CD4-positive, alpha-beta T cell treated with Interleukin-6 at 100 ng/mL for 8 hours (primary cell): ENCODE results near the gene KCTD2.
"Not testable (repeated sequence)": the region's sequence is repeated elsewhere in the genome, so short reads cannot be mapped to it uniquely, and the experiment has no call there.

Source experiments
- DNase-seq: peaks from one replicate; pipeline ENCODE4 v3.0.0-alpha.2; 2020; ENCODE audit warnings: mixed read lengths, low spot score

KCTD2 gene

DNA sequence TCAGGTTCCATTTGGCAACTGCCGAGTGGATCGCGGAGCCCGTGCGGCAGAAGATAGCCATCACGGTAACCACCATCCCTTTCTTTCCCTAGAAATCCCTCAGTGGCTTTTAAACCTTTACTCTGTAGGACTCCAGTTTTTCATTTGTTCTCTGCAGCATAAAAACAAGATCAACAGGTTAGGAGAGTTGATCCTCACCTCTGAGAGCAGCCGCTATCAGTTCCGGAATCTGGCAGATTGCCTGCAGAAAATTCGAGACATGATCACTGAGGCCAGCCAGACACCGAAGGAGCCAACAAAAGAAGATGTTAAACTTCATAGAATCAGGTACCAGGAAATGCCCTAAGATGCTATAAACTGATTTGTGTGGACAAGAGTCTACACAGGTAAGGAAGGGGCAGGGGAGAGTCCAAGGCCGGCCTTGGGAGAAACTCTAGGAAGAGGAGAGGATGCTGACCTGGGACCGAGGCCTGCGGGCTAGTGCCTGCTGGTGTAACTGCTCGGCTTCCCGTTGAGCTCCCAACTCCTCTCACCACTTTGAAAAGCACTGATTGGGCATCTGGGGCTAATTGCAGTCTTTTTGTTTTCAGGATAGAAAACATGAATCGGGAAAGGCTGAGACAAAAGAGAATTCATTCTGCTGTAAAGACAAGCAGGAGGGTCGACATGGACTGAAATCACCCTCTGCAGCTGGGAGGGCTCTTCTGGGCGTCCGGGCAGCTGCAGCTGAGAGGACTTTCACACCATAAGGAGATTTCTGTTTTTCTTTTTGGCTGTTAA lies 26.5 kb upstream of the KCTD2 start:
- DNase-seq = no peak

DNA sequence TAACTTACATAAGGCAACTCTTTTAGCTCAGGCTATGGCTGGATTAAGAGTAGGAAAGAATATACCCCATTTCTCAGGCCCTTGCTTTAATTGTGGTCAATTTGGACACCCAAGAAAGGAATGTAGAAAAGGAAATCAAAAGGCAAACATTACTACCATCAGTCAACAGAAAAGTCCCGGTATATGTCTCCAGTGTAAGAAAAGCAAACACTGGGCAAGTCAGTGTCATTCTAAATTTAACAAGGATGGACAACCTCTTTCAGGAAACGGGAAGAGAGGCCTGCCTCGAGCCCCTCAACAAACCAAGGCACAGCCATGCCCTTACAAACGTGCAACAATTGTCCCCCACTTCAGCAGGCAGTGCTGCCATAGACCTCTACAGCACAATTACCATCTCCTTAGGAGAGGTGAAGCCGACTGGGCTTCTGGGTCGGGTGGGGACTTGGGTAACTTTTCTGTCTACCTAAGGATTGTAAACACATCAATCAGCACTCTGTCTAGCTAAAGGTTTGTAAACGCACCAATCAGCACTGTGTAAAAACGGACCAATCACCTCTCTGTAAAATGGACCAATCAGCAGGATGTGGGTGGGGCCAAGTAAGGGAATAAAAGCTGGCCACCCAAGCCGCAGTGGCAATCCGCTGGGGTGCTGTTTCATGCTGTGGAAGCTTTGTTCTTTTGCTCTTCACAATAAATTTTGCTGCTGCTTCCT lies 22.2 kb upstream of the KCTD2 start:
- DNase-seq = no peak

DNA sequence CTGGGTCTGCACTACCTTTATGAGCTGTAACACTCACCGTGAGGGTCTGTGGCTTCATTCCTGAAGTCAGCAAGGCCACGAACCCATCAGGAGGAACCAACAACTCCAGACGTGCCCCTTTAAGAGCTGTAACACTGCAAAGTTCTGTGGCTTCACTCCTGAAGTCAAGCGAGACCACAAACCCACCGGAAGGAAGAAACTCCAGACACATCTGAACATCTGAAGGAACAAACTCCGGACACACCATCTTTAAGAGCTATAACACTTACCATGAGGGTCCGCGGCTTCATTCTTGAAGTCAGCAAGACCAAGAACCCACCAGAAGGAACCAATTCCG lies 21.7 kb upstream of the KCTD2 start:
- DNase-seq = not testable (repeated sequence)

DNA sequence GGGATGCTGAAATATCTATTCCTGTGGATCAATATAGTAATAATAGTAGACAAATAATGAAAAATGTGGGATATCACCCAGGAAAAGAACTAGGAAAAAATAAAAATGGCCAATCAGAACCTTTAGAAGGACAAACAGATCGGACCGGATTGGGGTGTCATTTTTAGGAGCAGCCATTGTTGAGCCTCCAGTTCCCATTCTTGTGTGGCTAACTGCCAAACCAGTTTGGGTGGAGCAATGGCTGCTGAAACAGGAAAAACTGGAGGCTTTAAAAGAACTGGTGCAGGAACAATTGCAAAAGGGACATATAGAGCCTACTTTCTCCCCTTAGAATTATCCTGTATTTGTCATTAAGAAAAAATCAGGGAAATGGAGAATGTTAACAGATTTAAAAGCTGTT lies 20.4 kb upstream of the KCTD2 start:
- DNase-seq = not testable (repeated sequence)

DNA sequence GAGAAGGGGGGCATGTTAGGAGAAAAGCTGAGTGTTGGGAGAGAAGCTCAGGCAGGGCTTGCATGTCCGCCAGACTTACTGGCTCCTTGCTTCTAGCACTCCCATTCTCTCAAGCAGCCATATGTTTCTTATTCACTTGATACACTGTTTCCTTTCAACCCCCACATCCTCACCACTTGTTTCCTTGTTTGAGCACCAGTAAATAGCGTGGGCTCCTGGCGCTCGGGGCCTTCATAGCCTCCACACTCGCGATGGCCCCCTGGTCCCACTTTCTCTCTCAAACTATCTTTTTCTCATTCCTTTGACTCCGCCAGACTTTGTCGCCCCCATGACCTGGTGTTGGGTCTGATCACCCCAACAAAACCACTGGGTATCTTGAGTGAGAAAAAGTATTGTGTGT lies 16.9 kb upstream of the KCTD2 start:
- no peak for DNase-seq

DNA sequence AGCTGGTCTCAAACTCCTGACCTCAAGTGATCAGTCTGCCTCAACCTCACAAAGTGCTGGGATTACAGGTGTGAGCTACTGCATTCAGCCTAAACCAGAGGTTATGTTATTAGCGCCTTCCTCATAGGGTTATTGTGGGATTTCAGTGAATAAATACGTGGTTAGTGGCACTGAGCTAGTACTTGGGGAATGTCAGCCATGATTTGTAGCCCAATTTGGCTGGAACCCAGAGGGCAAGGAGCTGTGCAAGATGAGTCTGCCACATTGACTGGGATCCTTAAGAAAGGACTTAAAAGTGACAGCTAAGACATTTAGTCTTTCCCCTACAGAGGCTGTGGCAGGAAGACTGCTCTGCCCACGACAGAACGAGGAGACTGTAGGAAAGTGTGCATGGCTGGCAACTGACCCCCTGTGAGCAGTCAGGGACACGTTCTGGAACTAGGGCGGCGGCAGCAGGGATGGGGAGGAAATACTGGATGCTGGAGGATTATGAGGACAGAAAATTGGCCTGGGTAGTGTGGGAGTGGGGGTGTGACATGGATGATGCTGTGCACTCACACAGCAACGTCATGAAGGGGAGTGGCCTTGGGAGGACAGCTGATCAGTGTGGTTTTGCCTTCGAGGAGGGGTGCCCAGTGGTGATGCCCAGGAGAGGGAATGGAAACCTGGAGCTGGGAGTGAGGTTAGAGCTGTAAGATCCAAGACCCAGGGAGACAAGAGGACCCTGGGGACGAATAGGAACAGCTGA lies 14.9 kb upstream of the KCTD2 start:
- DNase-seq = peak; percentile 51

DNA sequence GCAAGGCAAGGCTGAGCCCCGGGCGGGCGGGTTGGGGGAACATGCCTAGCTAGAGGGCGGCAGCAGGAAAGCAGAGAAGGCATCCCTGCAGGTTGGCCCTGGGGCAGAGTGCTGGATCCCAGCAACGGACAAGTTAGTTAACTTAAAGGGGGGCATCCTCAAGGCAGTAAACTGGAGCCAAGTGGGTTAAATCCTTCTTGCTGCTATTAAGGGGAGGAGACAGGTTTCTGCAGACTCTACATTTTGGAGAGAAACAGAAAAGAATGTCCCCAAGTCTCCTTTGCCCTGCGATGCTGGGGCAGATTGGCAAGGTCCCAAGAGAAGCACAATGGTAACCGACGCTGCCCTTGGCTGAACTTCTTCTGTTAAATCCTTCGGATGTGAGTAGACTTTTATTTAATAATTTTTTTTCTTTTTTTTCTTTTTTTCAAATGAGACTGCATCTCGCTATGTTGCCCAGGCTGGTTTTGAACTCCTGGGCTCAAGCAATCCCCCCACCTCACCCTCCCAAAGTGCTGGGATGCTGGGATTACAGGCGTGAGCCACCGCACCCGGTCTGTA lies 14.2 kb upstream of the KCTD2 start:
- no peak for DNase-seq

DNA sequence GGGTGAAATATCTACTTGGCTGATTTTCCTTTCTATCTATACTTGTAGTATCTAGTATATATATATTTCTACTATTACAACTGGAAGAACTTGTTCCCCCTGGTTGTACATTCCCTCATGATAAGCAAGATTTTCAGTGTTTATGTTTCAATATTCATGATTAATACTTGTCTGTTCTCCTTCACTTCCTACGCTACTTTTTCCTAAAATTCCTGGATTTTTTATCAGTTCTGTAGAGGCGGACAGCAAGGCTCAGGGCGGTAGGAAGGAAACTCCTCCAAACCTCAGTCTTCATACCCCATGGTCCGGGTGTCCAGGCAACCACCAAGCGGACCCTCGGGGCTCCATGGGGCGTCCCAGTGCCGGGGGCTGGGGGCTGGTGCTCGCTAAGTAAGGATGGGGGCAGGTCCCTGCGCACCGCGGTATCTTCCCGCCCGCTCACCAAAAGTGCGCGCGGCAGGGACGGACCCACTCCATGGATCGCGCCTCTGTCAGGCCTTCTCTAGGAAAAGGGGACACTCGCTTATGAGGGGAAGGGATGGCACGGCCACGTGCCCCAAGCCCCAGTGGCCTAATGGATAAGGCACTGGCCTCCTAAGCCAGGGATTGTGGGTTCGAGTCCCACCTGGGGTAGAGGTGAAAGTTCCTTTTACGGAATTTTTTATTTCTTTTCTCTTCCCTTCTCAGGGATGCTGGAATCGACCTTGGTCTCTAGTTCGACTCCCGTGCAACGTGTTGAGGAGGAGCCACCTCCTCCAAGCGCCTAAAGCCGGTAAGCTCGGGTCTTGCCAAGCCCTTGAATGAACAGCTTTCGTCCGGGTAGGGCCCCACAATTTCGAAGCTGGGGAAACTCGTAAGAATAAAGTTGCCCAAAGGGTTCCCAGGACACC lies 13.4 kb upstream of the KCTD2 start:
- DNase-seq = peak; percentile 75

DNA sequence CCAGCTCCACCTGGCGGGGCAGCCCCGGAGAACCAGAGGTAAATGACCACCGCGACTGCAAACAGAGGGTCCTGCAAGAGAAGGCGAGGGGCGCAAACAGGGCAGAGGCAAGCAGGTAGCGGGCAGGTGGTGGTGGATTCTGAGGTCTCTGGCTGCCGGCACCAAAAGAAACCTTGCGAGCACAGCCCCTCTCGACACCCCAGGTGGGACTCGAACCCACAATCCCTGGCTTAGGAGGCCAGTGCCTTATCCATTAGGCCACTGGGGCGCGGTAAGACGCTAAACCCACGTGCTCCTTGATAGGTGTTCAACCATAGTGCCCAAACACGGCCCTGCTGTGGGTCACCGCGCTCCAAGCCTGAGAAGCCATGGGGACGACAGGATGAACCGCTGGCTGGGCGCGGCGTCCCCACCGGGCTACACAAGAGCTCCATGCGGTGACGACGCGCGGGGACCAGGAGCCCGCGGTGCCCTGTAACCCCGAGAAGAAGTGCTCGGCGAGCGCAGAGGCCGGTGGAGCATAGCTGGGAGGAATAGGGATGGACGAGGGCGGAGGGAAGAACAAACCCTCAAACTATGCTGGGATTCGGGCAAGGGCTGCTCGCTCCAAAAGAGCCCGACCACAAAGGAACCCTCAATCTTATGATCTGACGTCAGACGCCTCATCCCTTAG lies 12.7 kb upstream of the KCTD2 start:
- DNase-seq = peak; percentile 80

DNA sequence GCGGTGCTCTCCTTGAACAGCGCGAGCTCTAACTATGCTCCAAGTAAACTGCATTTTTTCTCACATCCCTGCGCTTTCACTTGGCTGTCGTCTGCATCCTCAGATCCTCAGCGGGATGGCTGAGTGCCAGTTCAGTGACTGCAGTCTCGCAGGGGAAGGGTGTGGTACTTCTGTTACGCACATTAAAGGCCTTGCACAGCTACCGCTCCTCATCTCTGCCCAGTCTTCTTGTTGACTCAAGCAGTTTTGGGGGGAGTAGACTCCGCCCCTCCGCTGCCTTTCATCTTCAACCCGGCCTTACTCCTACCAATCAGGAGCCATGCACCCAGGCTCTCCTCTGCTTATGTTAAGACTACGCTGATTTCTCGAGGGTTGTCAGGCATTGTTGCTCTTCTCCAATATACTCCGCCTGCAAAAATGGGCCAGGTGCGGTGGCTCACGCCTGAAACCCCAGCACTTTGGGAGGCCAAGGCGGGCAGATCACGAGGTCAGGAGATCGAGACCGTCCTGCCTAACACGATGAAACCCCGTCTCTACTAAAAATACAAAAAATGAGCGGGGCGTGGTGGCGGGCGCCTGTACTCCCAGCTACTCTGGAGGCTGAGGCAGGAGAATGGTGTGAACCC lies 10.3 kb upstream of the KCTD2 start:
- DNase-seq = peak; percentile 95

DNA sequence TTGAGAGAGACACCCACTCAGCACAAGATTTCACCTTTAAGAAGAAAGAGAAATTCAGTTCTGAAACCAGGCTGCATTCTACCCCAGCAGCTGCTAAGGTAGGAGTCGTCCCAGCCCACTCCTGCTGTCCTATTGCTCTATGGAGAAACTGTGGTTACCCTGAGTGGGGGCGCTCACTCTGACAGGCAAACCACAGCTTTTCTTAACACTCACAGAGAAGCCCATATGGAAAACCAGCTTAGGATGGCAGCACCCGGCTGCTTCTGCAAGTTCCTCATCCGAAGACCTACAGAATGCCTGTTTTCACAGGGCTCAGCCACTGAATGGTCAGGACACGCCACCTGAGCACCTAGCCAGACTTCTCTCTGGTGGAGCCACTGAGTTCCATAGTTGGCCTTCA lies 7.8 kb upstream of the KCTD2 start:
- no peak for DNase-seq

DNA sequence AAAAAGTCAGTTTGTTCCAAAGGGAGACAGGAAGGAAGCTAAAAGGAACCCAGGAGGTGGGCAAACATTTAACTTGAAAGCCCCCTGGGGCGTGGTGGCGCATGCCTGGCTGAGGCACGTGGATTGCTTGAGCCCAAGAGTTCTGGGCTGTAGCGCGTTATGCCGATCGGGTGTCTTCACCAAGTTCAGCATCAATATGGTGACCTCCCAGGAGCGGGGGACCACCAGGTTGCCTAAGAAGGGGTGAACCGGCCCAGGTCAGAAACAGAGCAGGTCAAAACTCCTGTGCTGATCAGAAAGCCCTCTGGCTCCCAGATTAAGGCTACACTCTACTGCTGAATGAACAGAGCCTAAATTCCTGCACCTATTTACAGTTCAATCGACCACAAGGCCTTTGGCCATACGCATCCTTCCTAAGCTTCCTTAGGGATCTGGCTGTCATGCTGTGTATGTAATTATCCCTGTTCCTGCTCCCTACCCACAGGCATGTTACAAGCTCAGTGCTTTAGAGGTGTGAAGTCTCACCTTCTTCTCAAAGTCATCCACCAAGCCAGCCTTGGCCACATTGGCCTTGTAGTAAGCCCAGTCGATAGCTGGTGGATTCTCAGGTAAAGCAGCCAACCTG lies 5.3 kb upstream of the KCTD2 start:
- DNase-seq = no peak

DNA sequence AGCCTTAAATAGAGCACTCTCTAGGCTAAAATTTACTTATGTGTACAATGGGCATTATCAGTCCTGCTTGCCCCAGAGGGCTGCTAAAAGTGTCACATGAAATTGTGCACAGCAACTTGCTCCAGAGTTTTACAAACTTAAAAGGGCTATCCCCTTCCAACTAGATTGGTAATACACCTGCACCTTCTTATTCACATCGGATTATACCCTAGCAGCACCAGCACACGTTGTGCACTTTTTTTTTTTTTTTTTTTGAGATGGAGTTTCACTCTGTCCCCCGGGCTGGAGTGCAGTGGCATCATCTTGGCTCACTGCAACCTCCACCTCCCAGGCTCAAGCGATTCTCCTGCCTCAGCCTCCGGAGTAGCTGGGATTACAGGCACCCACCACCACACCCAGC lies 3.2 kb upstream of the KCTD2 start:
- DNase-seq = not testable (repeated sequence)

DNA sequence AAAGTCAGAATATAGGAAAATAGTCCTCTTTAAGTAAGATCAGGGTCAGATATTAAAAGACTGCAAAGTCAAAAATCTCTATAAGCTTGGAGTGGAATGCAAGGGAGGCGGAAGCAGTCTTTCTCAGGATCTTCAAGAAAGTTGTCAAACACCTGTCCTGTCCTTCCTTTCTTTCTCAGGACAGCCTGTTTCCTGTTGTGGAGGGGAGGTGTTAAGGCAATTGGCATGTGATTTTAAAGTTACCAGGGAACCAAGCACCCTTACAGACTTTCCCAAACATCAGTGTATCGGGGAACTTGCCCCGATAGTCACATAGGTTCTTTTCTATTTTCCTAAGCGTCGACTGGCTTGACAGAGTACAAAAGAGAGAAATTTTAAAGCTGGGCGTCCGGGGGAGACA lies 2.3 kb upstream of the KCTD2 start:
- no peak for DNase-seq

DNA sequence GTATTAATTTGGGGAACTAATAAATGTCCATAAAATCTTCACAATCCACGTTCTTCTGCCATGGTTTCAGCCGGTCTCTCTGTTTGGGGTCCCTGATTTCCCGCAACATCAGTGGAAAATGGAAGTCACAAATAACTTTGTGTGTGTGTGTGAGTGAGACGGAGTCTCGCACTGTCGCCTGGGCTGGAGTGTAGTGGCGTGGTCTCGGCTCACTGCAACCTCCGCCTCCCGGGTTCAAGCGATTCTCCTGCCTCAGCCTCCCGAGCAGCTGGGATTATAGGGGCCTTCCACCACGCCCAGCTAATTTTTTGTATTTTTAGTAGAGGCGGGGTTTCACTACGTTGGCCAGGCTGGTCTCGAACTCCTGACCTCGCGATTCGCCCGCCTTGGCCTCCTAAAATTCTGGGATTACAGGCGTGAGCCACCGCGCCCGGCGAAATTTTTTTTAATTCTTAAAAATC lies 1.0 kb upstream of the KCTD2 start:
- not testable (repeated sequence) for DNase-seq

DNA sequence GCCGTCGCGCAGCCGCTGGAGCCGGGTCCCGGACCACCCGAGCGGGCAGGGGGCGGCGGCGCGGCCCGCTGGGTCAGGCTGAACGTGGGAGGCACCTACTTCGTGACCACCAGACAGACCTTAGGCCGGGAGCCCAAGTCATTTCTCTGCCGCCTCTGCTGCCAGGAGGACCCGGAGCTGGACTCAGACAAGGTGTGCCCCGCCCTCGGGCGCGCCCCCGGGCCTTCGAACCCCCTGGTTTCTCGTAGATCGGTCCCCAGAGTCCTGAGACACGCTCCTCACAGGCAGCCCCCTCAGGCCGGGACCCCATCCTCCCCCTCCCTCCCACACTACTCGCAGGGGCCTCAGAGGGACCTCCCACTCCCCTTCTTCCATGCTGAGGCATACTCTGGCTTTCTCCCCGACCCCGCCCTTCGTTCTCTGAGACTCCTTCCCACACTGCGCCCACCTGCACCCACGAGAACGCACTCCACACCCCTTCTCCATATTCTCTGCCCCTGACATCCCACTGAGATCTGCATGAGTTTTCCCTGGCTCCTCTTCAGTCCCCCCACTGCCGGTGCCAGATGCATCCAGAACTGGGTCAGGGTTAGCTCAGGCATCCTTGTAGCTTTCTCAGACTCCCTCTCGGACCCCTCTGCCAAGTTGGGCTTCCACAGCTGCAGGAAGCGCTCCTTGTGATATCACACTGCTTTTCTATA lies 523 bp downstream of the KCTD2 start:
- peak; percentile 12 for DNase-seq

DNA sequence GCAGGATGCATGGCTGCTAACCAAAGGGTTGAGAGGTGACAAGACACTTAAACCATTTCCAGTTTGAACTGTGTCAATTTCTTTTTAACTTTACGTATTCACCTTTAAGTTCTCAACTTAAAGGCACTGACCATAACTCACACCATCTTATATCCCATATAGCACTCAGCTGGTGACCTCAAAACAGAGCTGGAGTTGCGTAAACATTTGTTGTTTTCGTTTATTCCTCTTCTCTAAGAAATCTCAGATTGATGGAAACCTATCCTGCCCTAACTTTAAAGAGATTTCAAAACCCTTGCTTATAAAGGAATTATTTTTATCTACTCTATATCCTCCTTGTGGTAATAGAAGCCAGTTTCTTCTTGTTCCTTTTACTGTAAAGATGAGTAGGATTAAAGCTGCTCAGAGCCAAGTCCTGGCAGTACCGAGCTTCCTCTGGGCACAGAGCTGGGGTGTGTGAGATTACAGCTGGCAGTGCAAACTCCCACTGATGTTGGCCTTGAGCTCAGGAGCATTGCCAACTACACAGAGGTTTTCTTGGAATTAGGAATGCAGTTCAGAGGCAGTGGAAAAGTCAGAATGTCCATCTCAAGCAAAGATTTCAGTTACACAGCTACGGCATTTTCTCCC lies 1.3 kb downstream of the KCTD2 start:
- DNase-seq = no peak

DNA sequence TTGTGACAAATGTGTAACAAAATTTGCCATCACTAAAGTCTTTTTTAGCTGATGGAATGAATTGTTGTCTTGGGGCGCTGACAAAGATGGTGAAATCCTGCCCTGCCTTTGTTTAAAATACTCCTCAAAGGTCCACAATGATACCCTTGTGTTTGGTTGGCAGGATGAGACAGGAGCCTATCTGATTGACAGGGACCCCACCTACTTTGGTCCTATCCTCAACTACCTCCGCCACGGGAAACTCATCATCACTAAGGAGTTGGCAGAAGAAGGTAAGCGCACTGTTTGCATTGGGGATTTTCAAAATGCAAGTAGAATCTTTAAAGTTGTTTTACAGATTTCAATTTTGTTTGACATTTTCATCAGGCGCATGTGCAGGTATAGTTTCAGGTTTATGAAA lies 2.0 kb downstream of the KCTD2 start:
- no peak for DNase-seq

DNA sequence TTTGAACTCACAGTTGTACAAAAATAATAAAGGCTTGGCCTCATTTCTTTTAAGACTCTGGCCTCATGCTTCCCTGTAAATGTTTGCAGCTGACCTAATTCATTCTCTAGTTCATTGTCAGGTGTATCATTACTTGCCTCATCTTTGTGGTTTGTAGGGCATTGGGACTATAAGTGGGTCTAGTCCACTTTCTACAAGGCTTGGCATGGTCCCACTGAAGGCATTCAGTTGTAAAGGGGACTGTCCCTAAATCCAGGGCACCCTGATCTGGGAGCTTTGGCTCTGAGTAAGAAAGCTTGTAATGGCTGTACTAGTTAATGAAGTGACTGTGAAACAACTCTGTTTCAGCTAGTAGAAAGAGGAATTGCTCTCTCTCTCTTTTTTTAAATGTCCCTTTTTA lies 2.7 kb downstream of the KCTD2 start:
- DNase-seq = no peak
